GM12891 (cell line): Measurements from ENCODE around the gene LEPR.
A peak's percentile ranks its signal among the peaks of the same experiment; 100 is the strongest.

Experiments used
- DNase-seq: peaks from one replicate; pipeline ENCODE4 v3.0.0; 2011; ENCODE audit warnings: low spot score; ENCODE audit not compliant: insufficient read length
- FAIRE-seq: peaks from 2 replicates; lab custom pipeline; 2011; peaks lifted over from hg19 to GRCh38; lab: Jason Lieb, UNC
- PAX5 ChIP-seq: IDR thresholded peaks from 2 replicates; pipeline ENCODE4 v1.6.1; 2011; ENCODE audit warnings: low read length, moderate library complexity, mild to moderate bottlenecking; ENCODE audit not compliant: insufficient read depth, severe bottlenecking
- POLR2A ChIP-seq: IDR thresholded peaks from 2 replicates; pipeline ENCODE4 v1.6.1; 2011; ENCODE audit warnings: low read depth, low read length, control low read depth
- POLR2AphosphoS5 ChIP-seq: IDR thresholded peaks from 2 replicates; pipeline ENCODE4 v1.6.1; 2011; ENCODE audit warnings: low read depth, low read length, control low read depth
- POU2F2 ChIP-seq: IDR thresholded peaks from 2 replicates; pipeline ENCODE4 v1.6.1; 2011; ENCODE audit warnings: low read depth, mild to moderate bottlenecking, control low read depth, low read length, moderate library complexity
- SPI1 ChIP-seq: IDR thresholded peaks from 2 replicates; pipeline ENCODE4 v1.6.1; 2011; ENCODE audit warnings: low read depth, low read length, control low read depth
- TAF1 ChIP-seq: IDR thresholded peaks from 2 replicates; pipeline ENCODE4 v1.6.1; 2011; ENCODE audit warnings: low read depth, low read length, control low read depth

Gene LEPR

DNA sequence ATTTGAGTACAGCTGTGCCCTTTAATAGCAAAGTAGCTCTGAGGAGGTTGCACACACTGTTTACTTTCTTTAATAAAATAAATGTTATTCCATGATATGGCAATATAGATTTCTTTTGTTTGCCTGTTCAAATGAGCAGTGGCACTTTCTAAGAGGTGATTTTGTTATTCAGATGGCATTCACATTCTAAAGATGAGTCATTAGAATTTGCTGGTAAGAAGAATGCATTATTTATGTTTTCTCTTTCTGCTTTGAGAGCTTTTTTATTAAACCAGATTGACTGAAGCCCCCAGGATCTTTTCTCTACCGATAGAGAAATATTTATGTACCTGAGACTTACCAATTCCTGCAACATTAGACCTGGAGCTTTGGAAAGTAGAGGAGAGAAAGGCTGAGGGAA is 11.2 kb upstream of the LEPR start:
- FAIRE-seq (no peak), DNase-seq (no peak)
- no peak for TF ChIP-seq POLR2A

DNA sequence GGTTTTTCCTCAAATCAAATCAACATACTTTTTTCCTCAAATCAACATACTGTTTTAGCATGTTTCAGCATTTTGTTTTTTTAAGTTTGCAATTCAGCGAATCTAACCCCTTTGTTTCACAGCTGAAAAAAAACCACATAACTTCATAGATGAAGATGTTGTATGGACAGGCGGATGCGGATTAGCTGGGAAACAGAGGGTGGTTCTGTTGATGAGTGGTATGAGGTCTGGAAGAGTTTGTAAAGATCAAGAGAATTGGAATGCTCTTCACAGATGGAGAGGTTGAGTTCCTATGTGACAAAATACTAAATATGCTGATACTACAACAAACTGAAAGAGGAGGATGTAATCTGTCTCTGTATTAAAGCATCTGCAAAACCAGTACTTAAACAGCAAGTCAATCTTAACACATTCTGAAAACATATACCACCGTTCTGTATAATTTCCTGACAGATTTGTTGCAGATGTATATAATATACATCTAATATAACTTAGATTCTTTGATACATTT is 10.6 kb upstream of the LEPR start:
- no peak for FAIRE-seq
- DNase-seq: no peak
- TF ChIP-seq SPI1 (no peak), POLR2AphosphoS5 (no peak), TAF1 (no peak), PAX5 (no peak), POU2F2 (no peak), POLR2A (no peak)

DNA sequence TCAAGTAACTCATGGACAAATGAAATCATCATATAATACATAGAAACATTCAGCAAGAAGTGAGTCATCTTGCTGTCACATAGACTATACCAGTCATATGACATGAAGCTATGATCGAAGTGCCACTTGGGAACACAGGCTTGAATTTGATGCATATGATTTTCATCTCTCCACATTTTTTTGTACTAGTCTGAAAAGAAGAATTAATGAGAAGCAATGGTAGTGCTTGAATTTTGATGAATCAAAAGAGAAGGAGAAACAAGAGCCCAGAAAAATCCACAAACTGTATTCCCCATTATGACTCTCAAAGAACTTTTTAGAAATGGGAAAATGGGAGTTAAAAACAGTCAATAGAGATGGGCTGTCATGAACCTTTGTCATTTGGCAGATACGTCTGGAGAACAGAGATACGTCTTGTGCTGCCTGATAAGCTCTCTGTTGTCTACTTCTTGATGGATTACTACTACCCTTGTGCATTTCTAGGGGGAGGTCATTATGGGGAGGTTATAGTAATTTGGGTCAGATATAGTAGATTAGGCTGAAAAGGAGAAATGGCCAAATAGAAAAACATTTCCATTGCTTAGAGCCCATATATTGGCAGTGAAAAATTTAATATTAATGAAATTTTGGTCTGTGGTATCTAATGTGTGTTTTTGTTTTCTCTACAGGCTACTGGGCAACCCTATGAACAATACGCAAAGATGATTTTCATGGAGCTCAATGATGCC is 8.0 kb upstream of the LEPR start:
- DNase-seq: no peak
- FAIRE-seq: no peak
- TF ChIP-seq POU2F2: no peak
- TF ChIP-seq TAF1: no peak
- TF ChIP-seq POLR2AphosphoS5: no peak
- TF ChIP-seq SPI1: no peak
- no peak for TF ChIP-seq PAX5
- TF ChIP-seq POLR2A: no peak

DNA sequence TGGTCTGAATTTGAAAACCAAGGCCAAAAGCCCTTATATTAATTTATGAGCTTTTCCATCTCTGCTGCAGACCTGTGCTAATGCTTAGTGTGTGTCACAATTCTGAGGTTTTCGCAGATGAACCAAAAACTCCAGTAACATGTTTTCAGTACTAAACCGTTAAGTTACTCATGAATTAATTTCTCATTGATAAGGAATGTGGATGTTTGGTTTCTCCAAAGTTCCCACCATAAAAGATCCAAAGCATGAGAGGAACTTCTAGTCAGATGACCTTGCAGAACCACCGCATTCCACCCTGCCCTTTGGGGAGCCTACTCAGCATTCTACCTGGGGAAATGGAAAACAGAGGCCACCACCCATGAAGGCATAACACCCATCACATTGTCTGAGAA is 7.5 kb upstream of the LEPR start:
- FAIRE-seq (no peak), DNase-seq (no peak)
- TF ChIP-seq SPI1 (no peak), POU2F2 (no peak), TAF1 (no peak)

DNA sequence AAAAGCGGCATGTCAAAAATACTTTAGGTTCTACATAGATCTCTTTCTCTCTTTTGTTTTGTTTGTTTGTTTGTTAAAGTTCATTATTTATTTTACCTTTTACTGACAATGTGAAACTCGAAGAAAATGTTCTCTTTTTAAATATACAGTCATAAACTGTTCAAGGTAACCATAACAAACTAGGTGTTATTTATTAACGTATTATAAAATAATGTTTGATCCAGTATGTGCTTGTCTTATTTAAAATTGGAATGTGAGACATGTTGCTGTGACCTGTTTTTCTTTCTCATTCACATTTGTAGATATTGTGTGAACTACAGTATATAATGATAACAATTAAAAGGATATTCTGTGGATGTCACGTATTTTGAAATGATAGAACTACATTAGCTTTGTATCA is 5.9 kb upstream of the LEPR start:
- DNase-seq: no peak
- TF ChIP-seq POLR2A: no peak
- no peak for TF ChIP-seq TAF1
- TF ChIP-seq POLR2AphosphoS5: no peak
- TF ChIP-seq SPI1: no peak
- no peak for TF ChIP-seq POU2F2
- no peak for TF ChIP-seq PAX5
- no peak for FAIRE-seq

DNA sequence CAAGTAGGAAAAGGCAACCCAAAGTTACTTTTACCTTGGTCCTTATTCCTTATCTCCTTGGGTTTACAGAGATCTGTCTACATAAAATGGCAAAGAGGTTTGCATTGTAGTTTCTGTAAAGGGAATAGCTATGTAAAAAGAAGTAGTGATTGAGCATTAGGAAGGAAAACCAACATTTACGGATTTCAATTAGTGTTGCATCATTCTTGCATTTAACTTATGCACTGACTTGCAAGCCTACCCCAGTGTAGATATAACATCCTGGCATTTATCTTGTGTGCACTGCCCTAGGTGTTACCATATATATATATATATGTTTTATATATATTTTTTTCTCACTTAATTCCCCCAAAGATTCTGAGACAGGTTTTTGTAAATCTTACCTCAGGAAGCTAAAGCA is 3.7 kb upstream of the LEPR start:
- DNase-seq: no peak
- no peak for TF ChIP-seq SPI1
- TF ChIP-seq TAF1: no peak
- TF ChIP-seq POLR2A: no peak
- TF ChIP-seq POLR2AphosphoS5: no peak
- no peak for TF ChIP-seq POU2F2
- TF ChIP-seq PAX5: no peak
- FAIRE-seq: no peak

DNA sequence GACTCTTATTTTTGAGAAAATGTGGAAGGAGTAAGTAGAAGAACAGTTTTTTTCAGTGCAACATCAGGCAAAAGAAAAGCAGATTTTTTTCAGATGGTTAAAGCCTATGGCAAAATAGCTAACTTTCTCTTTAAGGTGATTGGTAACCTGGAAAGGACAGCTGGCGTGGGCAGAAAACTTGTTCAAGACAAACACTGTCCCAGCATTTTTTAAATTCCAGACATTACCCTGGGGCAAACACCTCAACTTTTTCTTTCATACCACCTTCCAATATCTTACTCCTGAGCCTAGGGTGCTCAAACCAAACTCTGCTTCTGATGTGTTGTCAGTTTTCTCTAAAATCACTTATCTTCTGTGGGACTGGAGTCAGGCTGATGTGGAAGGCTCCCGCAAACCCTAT is 2.7 kb upstream of the LEPR start:
- FAIRE-seq (no peak), DNase-seq (no peak)
- no peak for TF ChIP-seq POLR2A
- TF ChIP-seq POLR2AphosphoS5: no peak
- no peak for TF ChIP-seq POU2F2
- TF ChIP-seq PAX5: no peak
- no peak for TF ChIP-seq TAF1
- no peak for TF ChIP-seq SPI1

DNA sequence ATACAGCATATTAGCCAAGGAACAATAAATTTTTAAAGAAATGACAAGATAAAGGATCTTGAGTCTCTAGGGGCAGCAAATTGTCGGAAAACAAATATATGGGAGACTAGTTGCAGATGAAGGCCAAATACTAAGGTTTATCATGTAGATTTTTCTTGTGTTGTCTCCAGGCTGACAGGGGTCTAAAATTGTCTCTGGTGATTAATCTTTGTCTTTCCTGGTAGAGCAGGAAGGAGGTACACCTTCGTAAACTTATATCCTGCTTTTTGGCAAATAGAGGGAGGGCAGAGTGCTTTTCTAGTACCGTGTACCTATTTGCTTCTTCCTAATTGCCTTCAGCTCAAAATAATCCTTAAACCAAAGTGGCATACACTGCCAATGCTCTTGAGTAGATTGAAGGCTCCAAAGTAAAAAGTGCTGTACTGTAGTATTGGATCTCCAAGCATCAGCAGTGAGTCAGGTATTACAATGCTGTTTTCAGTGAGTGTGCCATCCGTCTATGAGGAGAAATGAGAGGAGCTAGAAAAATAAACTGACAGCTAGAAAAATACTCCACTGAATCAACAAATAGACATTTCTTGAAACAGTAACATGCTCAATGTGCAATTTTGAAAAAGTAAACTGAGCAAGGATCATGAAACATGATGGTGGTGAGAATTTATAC is 1.8 kb upstream of the LEPR start:
- no peak for TF ChIP-seq SPI1
- TF ChIP-seq POLR2A: no peak
- no peak for TF ChIP-seq POU2F2
- TF ChIP-seq PAX5: no peak
- TF ChIP-seq POLR2AphosphoS5: no peak
- TF ChIP-seq TAF1: no peak
- DNase-seq: no peak
- no peak for FAIRE-seq

DNA sequence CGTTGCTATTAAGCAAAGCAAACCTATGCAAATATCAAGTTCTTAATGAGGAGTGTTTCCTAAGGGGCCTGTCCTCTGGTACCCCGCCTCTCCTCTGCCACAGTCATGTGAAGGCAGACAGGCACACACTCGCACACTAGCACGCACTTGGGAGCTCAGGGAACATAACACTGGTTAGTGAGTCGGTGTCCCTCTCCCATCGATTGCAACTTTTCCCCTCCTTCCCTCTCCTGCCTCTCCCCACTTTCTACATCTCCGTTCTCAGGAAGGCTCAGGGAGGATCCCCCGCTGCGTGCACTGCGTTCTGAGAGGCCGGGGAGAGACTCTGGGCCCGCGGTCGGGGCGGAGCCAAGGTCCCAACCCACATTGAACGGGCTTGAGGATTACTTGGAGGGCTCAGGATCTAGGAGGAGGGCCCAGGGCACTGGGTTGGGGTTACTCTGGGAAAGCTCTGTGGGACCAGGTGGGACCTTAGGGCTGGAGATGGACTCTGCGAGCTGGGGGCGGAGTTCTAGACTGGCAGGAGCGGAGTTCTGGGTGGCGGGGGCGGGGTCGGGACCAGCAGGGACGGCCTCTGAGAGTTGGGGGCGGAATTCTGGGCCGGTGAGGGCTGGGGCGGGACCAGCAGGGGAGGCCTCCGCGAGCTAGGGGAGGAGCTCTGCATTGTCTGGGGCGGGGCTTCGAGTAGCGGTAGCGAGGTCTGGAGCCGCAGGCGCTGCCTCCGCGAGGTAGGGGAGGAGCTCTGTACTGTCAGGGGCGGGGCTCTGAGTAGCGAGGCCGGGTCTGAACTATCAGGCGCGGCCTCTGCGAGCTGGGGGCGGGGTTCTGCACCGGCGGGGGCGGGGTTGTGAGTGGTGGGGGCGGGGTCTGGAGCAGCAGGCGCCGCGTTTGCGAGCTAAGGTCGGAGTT is 533 bp upstream of the LEPR start:
- TF ChIP-seq SPI1 (no peak), POU2F2 (peak; percentile 17; the same call in 1 of the 2 replicates), PAX5 (no peak), POLR2AphosphoS5 (no peak)
- FAIRE-seq (peak; percentile 66), DNase-seq (peak; percentile 89)
